HFF-Myc (cell line): ENCODE measurements around the gene OGDH.

Experiments
- DNase-seq: peaks from one replicate; pipeline ENCODE4 v3.0.0-alpha.2; 2011; ENCODE audit warnings: low read depth; ENCODE audit errors: extremely low read depth
- H3K4me3 ChIP-seq: replicated peaks from 2 replicates; pipeline ENCODE4 v1.5.1; 2011; ENCODE audit warnings: low read depth, mild to moderate bottlenecking, control low read depth, low read length
- TF ChIP-seq, protein P1 (sequence below): IDR thresholded peaks from 2 replicates; pipeline ENCODE4 v1.5.1; 2012; ENCODE audit warnings: mild to moderate bottlenecking, low read depth, low read length, control low read depth; ENCODE audit errors: missing control alignments

OGDH gene

DNA sequence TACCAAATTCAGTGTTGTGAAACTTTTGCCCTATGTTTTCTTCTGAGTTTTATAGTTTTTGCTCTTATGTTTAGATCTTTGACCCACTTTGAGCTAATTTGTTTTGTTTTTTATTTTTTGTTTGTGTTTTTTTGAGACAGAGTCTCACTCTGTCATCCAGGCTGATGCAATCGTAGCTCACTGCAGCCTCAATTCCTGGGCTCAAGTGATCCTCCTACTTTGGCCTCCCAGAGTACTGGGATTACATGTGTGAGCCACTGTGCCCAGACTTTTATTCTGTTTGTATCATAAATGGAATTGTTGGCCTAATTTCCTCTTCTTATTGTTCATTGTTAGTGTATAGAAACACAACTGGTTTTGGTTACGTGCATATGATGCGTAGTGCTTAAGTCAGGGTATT lies 99.0 kb downstream of the OGDH start:
- DNase-seq: no peak
- TF ChIP-seq, protein P1, sequence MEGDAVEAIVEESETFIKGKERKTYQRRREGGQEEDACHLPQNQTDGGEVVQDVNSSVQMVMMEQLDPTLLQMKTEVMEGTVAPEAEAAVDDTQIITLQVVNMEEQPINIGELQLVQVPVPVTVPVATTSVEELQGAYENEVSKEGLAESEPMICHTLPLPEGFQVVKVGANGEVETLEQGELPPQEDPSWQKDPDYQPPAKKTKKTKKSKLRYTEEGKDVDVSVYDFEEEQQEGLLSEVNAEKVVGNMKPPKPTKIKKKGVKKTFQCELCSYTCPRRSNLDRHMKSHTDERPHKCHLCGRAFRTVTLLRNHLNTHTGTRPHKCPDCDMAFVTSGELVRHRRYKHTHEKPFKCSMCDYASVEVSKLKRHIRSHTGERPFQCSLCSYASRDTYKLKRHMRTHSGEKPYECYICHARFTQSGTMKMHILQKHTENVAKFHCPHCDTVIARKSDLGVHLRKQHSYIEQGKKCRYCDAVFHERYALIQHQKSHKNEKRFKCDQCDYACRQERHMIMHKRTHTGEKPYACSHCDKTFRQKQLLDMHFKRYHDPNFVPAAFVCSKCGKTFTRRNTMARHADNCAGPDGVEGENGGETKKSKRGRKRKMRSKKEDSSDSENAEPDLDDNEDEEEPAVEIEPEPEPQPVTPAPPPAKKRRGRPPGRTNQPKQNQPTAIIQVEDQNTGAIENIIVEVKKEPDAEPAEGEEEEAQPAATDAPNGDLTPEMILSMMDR: no peak
- no peak overlapping the region for H3K4me3 ChIP-seq

GRCh38 chr7:44706788-44707557 lies 100.5 kb downstream of the OGDH start:
- TF ChIP-seq, protein P1: no peak
- no peak for DNase-seq
- H3K4me3 ChIP-seq: no peak overlapping the region

DNA sequence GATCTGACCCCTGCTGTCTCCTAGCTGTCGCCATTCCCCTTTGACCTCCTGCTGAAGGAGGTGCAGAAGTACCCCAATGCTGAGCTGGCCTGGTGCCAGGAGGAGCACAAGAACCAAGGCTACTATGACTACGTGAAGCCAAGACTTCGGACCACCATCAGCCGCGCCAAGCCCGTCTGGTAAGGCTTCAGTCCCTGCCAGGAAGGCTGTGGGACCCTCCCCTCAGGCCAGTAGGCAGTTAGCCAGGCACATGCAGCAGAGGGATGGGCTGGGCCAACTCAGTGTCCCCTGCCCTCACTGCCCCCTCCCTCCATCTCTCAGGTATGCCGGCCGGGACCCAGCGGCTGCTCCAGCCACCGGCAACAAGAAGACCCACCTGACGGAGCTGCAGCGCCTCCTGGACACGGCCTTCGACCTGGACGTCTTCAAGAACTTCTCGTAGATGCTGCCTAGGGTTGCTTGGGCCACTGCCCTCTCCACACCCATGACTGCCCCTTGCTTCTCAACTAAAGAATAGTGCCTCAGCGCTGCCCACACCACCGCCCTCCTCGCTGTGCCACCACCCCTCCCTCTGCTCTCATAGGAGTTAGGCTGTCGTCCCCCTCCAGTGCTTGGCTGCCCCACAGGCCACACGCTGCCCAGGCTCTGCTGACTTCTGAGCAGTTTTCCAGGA lies 101.3 kb downstream of the OGDH start:
- no peak for DNase-seq

DNA sequence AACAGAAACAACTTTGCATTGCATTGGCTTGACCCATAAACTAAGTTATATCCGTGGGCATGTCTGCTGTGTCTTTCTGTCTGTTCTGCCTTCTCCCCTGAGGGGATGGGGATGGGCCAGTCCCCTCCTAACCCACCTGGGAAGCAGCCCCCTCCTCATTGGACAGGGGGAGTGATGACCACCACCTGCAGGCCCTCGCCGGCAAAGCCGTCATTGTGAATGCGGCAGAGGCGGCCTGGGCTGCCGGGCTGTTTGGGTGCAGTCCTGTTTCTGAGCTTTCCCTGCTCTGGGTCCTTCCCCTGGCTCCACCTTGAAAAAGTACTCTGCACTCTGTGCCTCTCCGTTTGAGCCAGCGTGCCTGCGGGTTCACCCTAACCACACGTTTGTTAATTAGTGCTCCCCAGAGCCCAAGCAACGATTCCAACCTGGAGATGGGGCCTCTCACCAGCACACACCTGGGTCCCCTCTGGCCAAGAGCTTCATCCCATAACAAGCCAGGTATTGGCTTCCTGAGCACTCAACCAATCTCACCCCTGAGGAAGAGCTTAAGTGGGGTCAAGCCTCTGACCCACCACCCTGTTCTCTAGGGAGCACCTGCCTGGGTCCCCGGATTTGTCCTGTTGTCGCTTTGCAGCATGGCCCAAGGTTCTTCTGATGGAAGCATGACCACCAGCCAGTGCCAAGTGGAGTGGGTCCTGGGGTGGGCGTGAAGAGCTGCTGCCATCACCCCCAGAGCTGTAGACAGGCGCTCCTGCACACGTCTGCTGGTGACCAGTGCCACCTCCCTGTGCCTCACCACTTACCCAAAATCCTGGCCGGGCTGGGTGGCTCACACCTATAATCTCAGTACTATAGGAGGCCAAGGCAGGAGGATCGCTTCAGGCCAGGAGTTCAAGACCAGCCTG lies 102.8 kb downstream of the OGDH start:
- TF ChIP-seq, protein P1: no peak
- no peak for DNase-seq
- no peak overlapping the region for H3K4me3 ChIP-seq

More for the DNA sequence above, 101.3 kb downstream of the OGDH start:
- no peak overlapping the region for H3K4me3 ChIP-seq
- TF ChIP-seq, protein P1: no peak

- TF ChIP-seq, protein P1: no peak
- no peak overlapping the region for H3K4me3 ChIP-seq
Measured at GRCh38 chr7:44709945-44710596, 103.6 kb downstream of the OGDH start.

GRCh38 chr7:44711528-44711927 lies 105.1 kb downstream of the OGDH start:
- H3K4me3 ChIP-seq: no peak overlapping the region
- DNase-seq: no peak
- TF ChIP-seq, protein P1: no peak

More at GRCh38 chr7:44709945-44710596, 103.6 kb downstream of the OGDH start:
- DNase-seq: no peak
